Activated T-cell treated with anti-CD3 and anti-CD28 coated beads for 1 hour (primary cell): ENCODE results near the gene NMBR.
A peak's percentile ranks its signal among the peaks of the same experiment; 100 is the strongest.
"Not testable (repeated sequence)": the region's sequence is repeated elsewhere in the genome, so short reads cannot be mapped to it uniquely, and the experiment has no call there.

Experiments used
- DNase-seq: peaks from one replicate; pipeline ENCODE4 v3.0.0-alpha.2; 2020; ENCODE audit warnings: low read depth

The NMBR gene

GRCh38 chr6:142146828-142147662, at the start of gene NMBR, which contains the start of gene VTA1:
NMBR (minus strand) TSS chr6:142147122; CDS start chr6:142088658, 58,464 bp downstream.
VTA1 (plus strand) TSS chr6:142147263; CDS start chr6:142147288, 25 bp downstream.
- peak; percentile 89 for DNase-seq

GRCh38 chr6:142195862-142196541, 49.1 kb upstream of the NMBR start:
- DNase-seq, result no peak

- DNase-seq, result no peak
These were observed 46.7 kb upstream of the NMBR start for GRCh38 chr6:142193621-142194020.

GRCh38 chr6:142192343-142192742, 45.4 kb upstream of the NMBR start:
- DNase-seq, result no peak

- DNase-seq, result no peak
These were observed 42.1 kb upstream of the NMBR start for GRCh38 chr6:142189057-142189456.

- DNase-seq, result not testable (repeated sequence)
These were observed 41.4 kb upstream of the NMBR start for GRCh38 chr6:142188341-142188740.

GRCh38 chr6:142187209-142187608, 40.3 kb upstream of the NMBR start:
- DNase-seq, result no peak

DNA sequence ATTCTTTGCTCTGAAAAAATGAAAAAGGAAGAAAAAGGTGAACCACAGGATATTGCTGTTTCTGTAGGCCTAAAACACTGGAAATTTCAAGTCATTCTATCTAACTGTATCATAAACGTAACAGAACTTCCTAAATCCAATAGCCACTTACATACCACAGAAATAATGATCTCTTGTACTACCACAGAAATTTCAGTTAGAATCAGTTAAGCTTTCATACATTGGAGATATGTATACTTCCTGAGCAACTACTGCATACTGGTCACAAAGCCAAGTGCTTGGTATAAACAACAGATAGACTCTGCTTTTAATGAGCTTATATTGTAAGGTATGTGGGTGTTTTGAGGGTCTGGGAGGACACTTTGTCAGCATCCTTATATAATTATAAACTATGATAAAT, 38.7 kb upstream of the NMBR start:
- DNase-seq, result no peak

GRCh38 chr6:142184307-142184706, 37.4 kb upstream of the NMBR start:
- DNase-seq, result no peak

GRCh38 chr6:142183351-142183750, 36.4 kb upstream of the NMBR start:
- no peak for DNase-seq

DNA sequence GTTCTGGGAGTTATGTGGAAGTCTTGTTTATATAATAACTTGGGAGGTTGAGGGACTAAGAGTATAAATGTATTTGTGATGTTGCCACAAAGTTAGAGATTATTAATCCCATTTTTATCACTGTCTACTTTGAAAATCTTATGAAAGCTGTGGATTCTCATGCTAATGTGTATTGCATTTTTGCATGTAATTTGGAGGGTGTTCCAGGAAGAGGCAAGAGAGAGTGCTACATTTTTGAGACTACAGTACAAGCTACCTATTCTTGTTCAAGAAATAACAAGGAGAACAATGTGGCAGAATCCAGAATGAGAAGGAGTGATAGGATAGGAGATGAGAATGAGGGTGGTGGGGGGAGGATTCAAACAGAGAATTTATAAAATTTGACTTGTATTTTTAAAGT, 35.1 kb upstream of the NMBR start:
- DNase-seq, result no peak

DNA sequence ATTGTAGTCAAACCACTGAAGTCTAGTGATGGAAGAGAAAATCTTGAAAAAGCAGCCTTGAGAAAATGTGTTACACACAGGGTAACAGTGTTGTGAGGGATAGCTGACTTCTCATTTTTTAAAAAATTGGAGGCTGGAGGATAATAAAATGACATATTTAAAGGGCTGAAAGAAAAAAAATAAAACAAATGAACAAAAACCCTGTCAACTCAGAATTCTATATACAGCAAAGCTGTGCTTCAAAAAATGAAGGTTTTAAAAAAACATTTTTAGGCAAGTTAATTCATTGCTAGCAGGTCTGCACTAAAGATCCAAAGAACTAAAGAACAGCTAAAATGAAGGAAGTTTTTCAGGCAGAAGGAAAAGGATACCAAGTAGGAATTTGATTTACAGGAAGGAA, 31.2 kb upstream of the NMBR start:
- no peak for DNase-seq

- DNase-seq, result no peak
These were observed 27.8 kb upstream of the NMBR start for GRCh38 chr6:142174703-142175102.

- no peak for DNase-seq
These were observed 27.1 kb upstream of the NMBR start for GRCh38 chr6:142173980-142174379.

GRCh38 chr6:142172758-142173157, 25.8 kb upstream of the NMBR start:
- DNase-seq, result no peak

DNA sequence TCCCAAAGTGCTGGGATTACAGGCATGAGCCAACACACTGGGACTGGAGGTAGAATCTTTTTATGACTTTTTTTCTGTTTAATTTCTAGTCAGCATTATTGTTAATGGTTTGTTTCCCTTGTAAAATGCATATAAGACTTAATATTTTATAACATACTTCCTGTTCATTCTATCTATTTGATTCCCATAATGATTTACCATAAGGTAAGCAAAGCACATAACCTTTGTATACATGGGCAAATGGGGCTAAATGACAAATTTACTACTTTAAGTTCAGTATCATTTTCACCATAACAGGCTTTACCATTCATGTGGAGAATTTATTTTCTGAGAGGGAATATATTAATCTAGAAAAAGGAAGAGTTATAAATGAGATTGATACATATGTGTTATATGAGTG, 24.4 kb upstream of the NMBR start:
- no peak for DNase-seq

DNA sequence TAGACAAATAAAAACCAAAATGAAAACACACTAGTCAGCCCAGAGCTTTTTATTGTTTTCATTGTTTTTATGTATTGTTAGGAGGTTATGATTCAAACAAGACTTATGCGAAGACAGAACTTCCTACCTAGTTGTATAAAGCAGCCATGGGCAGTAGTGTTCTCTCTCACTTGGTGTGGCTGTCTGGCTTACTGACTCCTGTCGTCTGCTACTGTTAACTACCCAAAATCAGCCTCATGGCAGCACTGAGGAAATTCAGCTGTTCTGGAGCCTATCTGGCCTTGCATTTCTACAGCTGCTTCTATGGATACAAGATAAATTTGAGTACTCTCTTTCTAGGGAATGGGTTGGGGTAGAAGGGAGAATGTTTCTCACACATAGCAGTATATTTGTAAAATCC, 20.6 kb upstream of the NMBR start:
- no peak for DNase-seq

- DNase-seq, result no peak
These were observed 20.1 kb upstream of the NMBR start for GRCh38 chr6:142167071-142167470.

- DNase-seq, result no peak
These were observed 18.3 kb upstream of the NMBR start for GRCh38 chr6:142165227-142165626.

- DNase-seq, result no peak
These were observed 15.9 kb upstream of the NMBR start for GRCh38 chr6:142162780-142163179.

DNA sequence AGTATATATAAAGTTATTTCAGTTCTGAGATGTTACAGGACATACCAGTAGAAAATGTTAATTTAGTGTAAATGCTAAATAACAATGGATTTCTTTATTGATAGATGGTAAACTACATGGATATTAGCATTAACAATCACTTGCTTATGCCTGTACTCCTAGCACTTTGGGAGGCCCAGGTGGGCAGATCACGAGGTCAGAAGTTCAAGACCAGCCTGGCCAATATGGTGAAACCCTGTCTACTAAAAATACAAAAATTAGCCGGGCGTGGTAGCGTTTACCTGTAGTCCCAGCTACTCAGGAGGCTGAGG, 9.8 kb upstream of the NMBR start:
- not testable (repeated sequence) for DNase-seq

- DNase-seq, result no peak
These were observed 9.2 kb upstream of the NMBR start for GRCh38 chr6:142155895-142156757.

DNA sequence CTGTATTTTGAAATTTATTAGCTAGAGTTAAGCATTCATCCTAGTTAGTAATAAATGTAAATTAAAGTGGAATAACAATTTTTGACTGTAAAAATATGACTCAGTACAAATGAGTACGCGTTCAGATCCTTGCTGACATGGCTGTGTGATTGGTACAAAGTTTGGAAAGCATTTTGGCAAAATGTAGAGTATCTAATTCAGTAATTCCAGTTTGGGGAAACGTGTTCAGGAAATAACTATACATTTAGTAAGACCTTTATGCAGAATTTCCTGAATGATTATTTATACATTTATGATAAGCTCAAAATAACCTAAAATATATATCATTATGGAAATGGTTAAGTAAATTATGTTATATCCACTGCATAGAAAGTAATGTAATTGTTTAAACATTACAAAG, 8.2 kb upstream of the NMBR start:
- DNase-seq, result no peak
